Activated CD8-positive, alpha-beta memory T cell treated with anti-CD3 and anti-CD28 coated beads for 48 hours (primary cell): ENCODE measurements around the gene ANKRD40.
"Not testable (repeated sequence)": the region's sequence is repeated elsewhere in the genome, so short reads cannot be mapped to it uniquely, and the experiment has no call there.

ENCODE experiments used
- DNase-seq, 3 experiments: peaks; one replicate each; pipeline ENCODE4 v3.0.0-alpha.2; 2020; ENCODE audit warnings: low read depth in 2 of 3, low spot score in 2 of 3

Gene ANKRD40

DNA sequence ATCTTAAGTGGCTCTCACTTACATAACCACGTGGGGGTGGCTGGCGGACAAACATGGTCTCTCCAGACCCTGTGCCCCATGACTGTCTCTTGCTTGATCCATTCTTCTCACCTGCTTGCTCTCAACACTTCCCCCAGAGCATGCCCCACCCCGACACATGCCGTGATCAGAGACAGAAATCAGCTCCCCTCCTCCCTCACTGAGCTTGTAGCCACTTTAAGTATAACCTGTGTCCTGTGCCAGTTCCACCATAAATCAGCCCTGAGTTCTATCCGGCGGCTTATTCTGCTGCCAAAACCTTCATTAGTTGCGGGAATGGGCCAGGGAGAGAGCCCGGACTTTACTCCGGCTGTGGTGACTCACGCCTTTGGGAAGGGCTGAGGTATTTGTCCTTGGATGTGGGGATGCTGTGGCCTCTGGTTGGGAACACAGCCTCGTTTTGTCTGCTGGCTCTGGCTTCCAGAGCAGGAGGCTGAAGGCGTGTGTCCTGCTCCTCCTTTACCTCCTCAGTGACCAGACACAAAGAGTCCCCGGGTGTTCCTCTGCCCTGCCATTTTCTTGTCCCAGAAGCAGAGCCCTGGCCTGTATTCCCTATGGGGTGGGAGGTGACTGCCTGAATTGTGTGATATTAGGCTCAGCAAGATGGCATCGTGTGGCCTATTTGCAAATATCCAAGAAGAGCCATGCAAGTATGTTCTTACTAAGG, 21.1 kb downstream of the ANKRD40 start:
- no peak for DNase-seq

DNA sequence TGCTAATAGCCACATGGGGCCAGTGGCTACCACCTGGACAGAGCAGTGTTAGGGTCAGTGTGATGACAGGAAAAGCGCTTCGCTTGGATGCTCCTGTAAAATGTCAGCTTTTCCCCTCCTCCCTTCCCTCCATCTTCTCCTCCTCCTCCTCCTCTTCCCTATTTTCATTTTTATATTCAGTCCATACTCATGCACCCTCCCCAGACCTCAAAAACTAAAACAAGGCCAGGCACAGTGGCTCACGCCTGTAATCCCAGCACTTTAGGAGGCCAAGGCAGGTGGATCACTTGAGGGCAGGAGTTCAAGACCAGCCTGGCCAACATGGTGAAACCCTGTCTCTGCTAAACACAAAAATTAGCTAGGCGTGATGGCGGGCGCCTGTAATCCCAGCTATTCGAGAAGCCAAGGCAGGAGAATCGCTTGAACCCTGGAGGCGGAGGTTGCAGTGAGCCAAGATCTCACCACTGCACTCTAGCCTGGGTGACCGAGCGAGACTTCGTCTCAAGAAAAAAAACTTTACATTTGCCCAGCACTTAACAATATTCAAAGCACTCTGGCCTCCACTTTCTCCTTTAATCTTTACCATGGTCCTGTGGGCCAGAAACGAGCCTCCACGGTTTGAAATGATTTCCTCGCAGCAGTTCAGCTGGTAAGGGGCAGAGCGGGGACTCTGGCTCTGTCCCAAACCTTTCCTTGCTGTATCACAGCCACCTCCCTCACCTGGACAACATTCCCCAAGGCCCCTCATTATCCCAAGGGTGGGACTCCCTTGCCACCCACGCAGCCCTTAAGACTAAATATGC, 21.8 kb downstream of the ANKRD40 start:
- DNase-seq = no peak

DNA sequence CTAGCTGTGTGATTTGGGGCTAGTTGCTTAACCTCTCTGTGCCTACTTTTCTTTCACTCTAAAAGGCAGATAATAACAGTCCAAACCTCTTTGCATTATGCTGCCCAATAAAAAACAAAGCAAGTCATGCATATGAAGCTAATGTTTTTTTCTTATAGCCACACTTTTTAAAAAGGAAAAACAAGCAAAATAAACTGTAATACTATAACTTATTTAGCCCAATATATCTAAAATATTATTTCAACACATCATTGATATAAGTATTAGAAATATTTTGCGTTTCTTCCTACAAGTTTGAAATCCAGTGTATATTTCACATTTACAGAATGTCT, 22.4 kb downstream of the ANKRD40 start:
- DNase-seq = no peak

DNA sequence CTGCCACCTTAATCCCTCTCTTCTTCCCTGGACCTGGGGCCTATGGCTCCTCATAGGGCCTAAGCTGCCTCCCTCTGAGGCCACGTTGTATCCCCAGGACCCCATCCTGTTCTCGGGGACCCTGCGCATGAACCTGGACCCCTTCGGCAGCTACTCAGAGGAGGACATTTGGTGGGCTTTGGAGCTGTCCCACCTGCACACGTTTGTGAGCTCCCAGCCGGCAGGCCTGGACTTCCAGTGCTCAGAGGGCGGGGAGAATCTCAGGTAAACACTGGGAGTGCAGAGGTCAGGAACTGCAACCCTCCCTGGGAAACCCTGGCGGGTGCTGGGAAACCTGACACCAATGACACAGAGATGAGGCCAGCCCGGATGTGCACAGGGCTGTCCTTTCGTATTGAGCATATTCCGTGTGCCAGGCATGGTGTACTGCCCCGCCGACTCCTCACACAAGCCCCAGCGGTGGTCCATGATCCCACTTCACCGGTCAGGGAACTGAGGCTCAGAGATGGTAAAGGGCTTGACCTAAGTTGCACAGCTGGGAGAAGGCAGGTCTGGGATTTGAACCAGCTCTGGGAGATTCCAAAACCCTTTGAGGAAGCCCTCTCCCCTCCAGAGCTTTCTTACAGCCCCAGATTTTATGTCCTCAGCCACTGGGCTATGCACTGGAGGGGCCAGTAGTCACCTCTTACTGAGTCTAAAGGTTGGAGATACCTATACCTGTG, 22.9 kb downstream of the ANKRD40 start:
- no peak for DNase-seq

DNA sequence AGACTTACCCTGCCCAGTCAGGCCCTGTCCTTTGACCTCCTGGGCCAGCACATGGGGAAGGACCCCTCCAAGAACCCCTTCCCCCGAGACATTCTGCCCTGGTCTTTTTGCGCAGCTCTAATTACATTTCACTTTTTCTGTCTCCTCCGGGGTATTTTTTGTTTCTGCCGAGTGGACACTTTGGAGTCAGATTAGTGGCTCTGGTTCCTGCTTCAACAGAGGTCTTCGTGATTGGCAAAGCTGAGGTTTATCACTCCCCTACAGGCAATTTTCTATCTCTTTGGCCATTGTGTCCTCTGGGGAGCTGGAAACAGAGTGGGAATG, 23.5 kb downstream of the ANKRD40 start:
- DNase-seq = no peak

DNA sequence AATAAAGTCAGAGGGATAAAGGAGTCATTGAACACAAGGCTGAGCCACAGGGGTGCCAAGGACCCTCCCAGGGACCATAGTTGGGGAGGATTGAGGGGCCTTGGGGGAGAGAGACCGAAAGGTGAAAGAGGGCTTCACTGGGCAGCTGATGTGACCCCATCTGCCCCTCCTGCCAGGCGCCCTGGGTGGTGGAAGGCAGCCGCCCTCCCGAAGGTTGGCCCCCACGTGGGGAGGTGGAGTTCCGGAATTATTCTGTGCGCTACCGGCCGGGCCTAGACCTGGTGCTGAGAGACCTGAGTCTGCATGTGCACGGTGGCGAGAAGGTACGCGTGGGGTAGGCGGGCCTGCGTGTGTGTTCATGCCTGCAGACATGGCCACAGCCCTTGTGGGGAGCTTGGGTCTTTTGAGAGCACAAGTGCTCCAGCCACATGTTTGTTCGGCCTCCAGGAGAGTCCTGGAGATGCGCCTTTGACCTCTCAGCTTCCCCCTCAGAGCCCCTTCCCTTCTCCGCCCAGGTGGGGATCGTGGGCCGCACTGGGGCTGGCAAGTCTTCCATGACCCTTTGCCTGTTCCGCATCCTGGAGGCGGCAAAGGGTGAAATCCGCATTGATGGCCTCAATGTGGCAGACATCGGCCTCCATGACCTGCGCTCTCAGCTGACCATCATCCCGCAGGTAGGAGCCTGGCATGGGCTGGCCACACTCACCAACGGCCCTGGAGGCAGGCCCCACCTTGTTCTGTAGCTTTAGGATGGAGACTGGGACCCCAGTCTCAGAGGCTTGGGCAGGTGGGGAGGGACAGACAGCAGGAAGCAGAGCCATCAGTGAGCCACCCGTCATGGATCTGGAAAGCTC, 24.1 kb downstream of the ANKRD40 start:
- no peak for DNase-seq

DNA sequence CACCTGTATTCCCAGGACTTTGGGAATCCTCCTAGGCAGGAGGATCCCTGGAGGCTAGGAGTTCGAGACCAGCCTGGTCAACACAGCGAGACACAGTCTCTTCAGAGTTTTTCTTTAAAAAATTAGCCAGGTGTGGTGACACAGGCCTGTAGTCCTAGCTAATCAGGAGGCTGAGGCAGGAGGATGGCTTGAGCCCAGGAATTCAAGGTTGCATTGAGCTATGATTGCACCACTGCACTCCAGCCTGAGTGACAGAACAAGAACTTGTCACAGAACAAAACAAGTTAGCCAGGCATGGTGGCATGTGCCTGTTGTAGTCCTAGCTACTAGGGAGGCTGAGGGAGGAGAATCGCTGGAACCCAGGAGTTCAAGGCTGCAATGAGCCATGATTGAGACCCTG, 24.8 kb downstream of the ANKRD40 start:
- no peak for DNase-seq

DNA sequence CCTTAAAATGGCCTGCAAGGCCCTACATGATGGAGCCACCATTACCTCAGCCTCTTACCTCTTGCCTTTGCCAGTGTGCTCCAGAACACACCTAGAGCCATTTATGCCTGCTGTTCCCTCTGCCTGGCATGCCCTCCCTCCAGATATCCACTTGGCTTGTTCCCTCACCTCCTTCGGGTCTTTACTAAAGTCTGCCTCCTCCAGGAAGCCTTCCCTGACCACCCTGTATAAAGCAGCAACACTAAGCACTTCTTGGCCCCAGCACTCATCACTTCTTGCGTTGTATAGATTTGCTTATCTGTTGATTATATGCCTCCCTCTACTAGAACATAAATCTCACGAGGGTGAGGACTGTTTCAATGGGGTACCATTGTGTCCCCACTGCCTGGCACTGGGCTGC, 25.3 kb downstream of the ANKRD40 start:
- DNase-seq = no peak

DNA sequence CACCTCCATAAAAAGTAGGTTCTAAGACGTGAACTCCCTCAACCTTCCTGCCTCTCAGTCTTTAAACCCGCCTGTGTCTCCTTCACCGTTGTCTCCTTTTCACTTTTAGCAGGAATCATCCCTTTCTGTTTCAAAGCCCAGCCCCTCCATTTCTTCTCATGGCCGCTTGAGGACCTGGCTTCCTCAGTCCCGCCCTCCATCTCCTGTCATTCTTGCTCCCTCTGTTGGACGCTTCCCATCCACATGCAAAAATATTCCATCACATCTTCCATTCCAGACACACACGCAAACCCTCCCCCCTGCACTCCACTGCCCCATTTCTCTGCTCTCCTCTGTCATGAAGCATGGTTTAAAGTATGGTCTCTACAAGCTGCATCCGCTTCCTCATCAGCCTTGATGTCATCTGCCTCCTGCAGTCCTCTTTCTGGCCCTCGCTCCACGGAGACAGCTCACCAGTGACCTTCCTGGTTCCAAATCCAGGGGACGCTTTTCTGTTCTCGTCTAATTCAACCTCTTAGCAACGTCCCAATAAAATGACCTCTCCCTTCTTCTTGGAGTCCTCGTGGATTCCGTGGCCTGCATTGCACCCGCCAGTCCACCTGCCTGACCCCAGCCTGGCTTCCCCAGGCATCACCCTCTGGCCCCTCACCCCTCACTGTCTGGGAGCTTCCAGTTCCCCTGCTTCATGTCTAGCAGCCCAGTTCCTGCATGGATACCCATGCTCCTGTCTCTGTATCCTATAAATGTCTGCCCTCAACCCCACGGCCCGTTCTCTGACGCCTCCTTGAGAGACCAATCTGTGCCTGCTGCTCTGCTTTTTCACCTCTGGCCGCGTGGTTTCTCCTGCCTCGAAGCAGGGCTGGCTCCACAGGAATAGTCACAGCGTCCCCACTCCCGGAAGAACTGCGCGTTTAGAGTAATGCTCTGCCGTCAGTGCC, 26.2 kb downstream of the ANKRD40 start:
- DNase-seq = no peak

DNA sequence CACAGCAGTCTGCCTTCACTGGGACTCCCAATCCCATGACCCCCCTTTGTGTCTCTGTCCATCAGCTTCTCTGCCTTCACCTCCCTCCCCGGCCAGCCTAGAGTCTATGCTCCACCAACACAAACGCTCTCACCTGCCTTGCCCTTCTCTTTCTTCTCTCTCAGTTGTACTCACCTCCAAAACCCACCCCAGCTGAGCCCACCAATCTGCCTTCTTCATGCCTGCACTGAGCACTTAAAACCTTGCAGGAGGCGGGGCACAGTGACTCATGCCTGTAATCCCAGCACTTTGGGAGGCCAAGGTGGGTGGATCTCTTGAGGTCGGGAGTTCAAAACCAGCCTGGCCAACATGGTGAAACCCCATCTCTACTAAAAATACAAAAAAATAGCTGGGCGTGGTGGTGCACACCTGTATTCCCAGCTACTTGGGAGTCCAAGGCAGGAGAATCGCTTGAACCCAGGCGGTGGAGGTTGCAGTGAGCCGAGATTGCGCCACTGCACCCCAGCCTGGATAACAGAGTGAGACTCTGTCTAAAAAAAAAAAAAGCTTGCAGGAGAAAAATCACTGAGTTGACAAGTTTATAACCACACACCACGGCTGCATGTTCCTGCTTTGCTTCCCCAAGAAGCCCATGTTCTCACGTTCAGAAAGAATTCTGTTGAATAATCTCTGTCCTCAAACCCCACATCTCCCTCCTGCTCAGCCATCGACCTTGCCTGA, 27.0 kb downstream of the ANKRD40 start:
- DNase-seq = not testable (repeated sequence)

DNA sequence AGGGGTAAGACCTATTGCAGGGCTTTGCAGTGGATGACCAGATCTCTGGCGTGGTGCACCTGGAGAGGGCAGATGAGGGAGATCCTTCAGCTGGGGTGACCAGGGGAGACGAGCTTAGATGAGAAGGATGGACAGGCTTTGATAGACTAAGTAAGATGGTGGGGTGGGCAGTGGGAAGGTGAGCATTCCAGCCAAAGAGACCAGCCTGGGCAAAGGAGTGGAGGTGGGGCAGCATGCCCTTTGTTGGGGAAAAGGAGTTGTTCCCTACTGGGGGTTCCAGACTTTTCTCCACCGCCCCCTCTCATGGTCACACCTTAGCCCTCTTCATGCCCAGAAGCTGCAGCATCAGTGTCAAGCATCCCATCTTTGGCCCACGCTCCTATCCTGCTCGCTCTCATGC, 27.6 kb downstream of the ANKRD40 start:
- DNase-seq = no peak

DNA sequence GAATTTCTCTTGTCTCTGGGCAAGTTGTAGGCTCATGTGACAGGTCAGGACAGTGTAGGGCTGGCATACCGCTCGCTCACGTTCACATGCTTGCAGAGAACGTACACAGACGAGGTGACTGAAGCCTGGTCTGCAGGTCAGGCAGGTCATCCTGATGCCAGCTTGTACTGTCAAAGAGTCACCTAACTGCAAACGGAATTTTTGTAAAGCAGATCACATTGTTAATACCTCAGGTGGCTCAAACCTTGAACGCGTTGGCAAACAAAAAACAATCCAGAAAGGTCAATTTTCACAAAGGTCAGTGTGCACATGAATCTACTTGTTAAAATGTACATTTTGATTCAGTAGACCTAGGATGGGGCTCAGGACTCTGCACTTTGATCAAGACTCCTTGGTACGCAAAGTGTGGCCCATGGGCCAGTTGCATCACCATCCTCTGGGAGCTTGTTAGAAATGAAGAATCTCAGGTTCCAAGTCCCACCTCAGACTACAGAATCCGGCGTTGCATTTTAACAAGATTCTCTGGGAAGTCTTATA, 28.6 kb downstream of the ANKRD40 start:
- no peak for DNase-seq

DNA sequence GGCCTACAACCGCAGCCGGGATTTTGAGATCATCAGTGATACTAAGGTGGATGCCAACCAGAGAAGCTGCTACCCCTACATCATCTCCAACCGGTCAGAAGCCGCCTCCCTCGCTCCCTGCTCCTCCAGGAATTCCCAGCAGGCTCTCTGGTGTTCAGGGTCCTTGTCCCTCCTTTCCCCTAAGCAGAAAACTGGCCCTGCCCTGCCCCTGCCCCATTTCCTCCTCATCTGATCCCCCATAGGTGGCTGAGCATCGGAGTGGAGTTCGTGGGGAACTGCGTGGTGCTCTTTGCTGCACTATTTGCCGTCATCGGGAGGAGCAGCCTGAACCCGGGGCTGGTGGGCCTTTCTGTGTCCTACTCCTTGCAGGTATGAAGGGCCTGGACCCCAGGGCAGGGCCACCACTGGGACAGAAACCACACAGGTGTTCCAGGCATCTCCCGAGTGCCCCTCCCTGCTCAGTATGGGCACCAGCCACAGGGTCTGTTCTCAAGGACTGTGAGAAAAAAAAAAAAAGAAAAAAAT, 29.8 kb downstream of the ANKRD40 start:
- DNase-seq = no peak

DNA sequence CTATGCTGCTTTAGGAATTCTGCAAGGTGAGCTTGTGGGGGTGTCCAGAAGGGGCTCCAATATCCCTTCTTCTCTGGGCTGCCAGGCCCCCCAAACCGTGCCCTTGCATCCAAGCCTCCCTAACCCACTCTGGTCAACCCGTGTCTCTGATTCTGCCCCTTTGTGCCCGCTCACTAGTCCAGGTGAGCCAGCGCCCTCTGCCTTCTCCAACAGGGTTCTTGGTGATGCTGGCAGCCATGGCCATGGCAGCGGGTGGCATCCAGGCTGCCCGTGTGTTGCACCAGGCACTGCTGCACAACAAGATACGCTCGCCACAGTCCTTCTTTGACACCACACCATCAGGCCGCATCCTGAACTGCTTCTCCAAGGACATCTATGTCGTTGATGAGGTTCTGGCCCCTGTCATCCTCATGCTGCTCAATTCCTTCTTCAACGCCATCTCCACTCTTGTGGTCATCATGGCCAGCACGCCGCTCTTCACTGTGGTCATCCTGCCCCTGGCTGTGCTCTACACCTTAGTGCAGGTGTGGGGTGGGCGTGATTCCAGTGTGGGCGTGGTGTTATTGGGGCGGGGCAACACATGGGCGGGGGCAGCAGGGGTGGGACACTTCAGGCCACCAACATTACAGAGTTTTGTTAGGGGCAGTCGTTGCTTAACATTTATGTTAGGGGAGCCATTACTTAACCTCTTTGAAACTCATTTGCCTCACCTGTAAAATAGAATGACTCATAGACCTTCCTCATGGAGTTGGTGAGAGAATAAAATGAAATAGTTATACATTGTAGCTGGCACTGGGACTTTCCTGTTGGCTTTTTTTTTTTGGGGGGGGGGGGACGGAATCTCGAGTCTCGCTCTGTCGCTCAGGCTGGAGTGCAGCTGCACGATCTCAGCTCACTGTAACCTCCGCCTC, 31.4 kb downstream of the ANKRD40 start:
- no peak for DNase-seq

DNA sequence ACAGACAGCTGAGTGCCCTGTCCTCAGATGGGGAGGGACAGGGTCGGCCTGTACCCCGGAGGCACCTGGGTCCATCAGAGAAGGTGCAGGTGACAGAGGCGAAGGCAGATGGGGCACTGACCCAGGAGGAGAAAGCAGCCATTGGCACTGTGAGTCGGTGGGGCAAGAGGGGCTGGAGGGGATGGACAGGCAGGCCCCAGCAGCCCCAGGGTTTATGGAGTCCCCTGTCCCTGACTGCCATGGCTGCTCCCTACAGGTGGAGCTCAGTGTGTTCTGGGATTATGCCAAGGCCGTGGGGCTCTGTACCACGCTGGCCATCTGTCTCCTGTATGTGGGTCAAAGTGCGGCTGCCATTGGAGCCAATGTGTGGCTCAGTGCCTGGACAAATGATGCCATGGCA, 32.1 kb downstream of the ANKRD40 start:
- DNase-seq = no peak

DNA sequence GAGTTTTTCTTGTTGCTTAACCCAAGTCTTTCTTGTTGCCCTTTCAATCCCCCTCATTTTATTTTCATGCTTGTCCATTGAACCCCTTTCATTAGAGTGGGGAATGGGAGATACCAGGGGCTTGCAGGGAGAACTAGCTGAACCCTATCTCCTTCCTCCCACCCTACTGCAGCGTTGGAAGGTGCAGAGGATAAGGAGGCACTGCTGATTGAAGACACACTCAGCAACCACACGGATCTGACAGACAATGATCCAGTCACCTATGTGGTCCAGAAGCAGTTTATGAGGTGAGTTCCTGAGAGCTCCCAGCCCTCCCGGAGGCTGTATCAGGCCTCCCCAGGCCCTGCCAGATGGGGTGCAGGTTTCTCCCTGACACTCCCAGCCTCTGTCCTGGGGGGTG, 32.5 kb downstream of the ANKRD40 start:
- no peak for DNase-seq

DNA sequence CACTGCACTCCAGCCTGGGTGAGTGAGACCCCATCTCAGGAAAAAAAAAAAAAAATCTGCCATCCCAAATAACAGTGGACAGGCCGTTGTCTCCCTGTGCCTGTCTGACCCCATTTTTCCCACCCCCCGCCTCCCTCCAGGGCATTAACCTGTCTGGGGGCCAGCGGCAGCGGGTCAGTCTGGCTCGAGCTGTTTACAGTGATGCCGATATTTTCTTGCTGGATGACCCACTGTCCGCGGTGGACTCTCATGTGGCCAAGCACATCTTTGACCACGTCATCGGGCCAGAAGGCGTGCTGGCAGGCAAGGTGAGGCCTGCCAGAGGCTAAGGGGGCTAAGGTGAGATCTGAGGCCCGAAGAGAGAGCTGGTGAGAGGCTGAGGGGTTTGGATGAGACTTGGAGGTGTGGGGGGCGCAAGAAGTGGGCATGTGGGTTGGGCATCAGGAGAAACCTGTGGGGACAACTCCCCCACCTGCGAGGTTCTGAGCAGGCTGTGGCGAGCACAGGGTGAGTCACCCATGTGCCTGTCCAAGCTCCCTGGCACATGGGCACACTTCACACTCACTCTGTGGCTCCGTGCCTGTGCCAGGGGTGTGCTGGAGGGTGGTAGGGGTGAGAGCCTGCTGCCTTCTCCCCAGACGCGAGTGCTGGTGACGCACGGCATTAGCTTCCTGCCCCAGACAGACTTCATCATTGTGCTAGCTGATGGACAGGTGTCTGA, 34.7 kb downstream of the ANKRD40 start:
- no peak for DNase-seq

DNA sequence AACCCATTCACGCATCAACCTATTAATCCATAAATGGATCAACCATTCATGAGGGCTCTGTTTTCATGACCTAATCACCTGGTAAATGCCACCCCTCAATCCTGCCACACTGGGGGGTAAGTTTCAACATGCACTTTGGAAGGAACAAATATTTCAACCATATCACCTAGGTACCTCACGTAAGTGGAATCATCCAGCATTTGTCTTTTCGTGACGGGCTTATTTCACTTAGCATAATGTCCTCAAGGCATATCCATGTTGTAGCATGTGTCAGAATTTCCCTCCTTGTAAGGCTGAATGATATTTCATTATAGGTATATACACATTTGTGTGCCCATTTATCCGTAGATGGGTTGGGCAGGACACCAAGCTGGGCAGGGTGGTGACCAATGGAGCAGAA, 35.6 kb downstream of the ANKRD40 start:
- no peak for DNase-seq
